Measurements from ENCODE around the gene QRICH1. TPM values are rescaled to one million over a fixed set of nuclear protein-coding genes. Genes with fewer than 3 reads are reported as not detected.
A peak's percentile ranks its signal among the peaks of the same experiment; 100 is the strongest.
"Not testable (repeated sequence)": the region's sequence is repeated elsewhere in the genome, so short reads cannot be mapped to it uniquely, and the experiment has no call there.

QRICH1 gene
- total and polyA plus RNA-seq, 10 of the 15 experiments (the other 5 are each of a cell fraction or from before 2014, with no cell fraction given): 22.2 to 116 (median 81.4) TPM

DNA sequence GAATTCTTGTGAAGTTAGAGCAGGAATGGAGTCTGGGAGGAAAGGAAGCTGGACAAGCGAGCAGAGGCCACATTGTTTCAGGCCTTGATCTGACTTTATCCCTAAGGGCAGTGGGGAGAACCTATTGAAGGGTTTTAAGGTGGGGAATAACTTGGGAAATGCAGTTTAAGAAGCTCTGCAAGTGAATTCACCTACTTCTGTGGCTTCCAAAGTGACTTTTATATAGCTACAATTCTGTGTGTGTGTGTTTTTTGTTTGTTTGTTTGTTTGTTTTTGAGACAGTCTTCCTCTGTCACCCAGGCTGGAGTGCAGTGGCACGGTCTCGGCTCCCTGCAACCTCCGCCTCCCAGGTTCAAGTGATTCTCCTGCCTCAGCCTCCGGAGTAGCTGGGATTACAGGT is 85.2 kb downstream of the QRICH1 start:
- WGBS (ENCODE audit: insufficient coverage, insufficient replicate concordance, low lambda C conversion rate, missing lambda C conversion rate): 91% methylated on average over 5 of the region's 5 CpGs

DNA sequence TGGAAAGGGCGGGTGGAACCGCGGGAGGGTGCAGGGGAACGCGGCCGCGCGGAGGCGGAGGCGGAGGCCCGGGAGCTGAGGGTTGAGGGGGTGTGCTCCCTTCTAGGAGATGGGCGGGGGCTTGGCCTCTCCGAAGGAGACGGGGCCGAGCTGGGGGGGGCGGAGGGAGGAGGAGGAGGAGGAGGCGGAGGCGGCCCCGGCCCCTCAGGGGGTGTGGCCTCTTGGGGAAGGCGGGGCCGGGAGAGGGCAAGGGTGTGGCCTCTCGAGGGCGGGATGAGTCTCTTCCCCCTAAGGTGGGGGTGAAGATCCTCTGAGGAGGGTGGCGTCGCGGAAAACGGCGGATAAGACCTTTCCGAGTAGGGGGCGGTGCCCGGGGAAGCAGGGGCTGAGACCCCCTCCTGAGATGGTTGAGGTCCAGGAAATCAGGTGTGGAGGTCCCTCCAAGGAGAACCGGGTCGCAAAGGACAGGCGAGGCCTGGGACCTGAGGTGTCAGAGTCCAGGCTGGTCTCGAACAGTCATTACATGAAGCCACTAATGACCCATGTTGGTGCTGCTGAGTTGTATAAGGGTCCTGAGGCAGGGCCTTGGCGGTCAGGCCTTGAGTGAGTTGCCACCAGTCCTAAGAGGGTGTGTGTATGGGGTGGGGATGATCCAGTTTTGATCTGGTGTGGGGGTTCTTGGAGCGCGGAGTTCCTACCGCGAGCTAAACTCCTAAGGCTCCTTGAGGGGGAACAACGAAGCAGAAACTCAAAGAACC is 85.9 kb downstream of the QRICH1 start:
- ChIA-PET RAD21 (ENCODE audit: unreplicated experiment) (interaction anchor here (0.6 to 3.7 kb wide), 12 partner anchors 10 to 444 kb away, joined by 3 to 44 read pairs (median 6); partner anchors contain the start of genes DALRD3, IMPDH2, NDUFAF3 and P4HTM), POLR2A (interaction anchor here (0.6 to 4.0 kb wide), 19 partner anchors 10 to 568 kb away, joined by 3 to 69 read pairs (median 5); partner anchors contain the start of genes CCDC51, DALRD3, IMPDH2 and NDUFAF3), SMC1A (ENCODE audit: uncharacterized antibody, unreplicated experiment) (interaction anchor here (1.0 to 4.9 kb wide), 6 partner anchors 11 to 86 kb away, joined by 5 to 57 read pairs (median 6); partner anchors contain the start of genes DALRD3, IMPDH2, NDUFAF3 and P4HTM), CTCF (interaction anchor here (1.0 to 5.5 kb wide), 9 partner anchors 11 to 86 kb away, joined by 3 to 123 read pairs (median 7); partner anchors contain the start of genes DALRD3, IMPDH2, NDUFAF3 and P4HTM)
- FAIRE-seq (peak; percentile 38), DNase-seq (ENCODE audit: low read depth, low spot score) (no peak), ATAC-seq (peak; percentile 82)
- intact Hi-C loops (cut with micrococcal nuclease; ENCODE audit: unreplicated experiment): loop anchor here (1.0 to 2.0 kb wide), 2 partner anchors 13 to 17 kb away; partner anchors contain the start of gene P4HTM
- Histone ChIP-seq H3K4me1 (ENCODE audit: control insufficient read depth, insufficient read depth, low read length) (peaks cover 16% of the 10 kb centered on the region), H3K9me3 (replicated peaks; ENCODE audit: control insufficient read depth, insufficient read depth, low read length) (no peaks in the 10 kb centered on the region), H3K27me3 (replicated peaks in 1 of 2; ENCODE audit: control insufficient read depth in 2 of 2, insufficient read depth in 2 of 2, low read length in 1 of 2) (no peaks in the 10 kb centered on the region), H3K79me2 (ENCODE audit: control insufficient read depth, insufficient read depth, low read length) (peaks cover 30% of the 10 kb centered on the region), H3K4me3 (peak overlapping the region; percentile 83), H3K4me2 (ENCODE audit: control insufficient read depth, insufficient read depth) (peak overlapping the region; percentile 91), H2AFZ (ENCODE audit: control insufficient read depth, low read depth, low read length) (peak overlapping the region; percentile 68), H4K20me1 (ENCODE audit: control insufficient read depth, insufficient read depth) (peaks cover 8% of the 10 kb centered on the region; the same call in 1 of the 2 replicates), H3K9ac (ENCODE audit: control insufficient read depth, insufficient read depth, low read length) (peak overlapping the region; percentile 96), H3K27ac (ENCODE audit: control insufficient read depth, insufficient read depth) (peak overlapping the region; percentile 89), H3K36me3 (ENCODE audit: control insufficient read depth in 2 of 2, insufficient read depth in 2 of 2, low read length in 1 of 2) (peaks cover 5 to 8% of the 10 kb centered on the region in 2 experiments; a peak in 3 of 4 replicates)
- in situ Hi-C loops (cut with MboI): no loop called here
- BruUV-seq (replicated peaks): no TSS peak
- 13% methylated on average over 33 of the region's 41 CpGs for WGBS (ENCODE audit: insufficient coverage, insufficient replicate concordance, low lambda C conversion rate, missing lambda C conversion rate)
- TF ChIP-seq LARP7 (IDR thresholded peaks at IDR 0.05) (0 out of 2 replicates have a peak, but pooled peaks have one; percentile 31), SREBF2 (IDR thresholded peaks at IDR 0.05; ENCODE audit: low read length) (no peak), NR2C1 (IDR thresholded peaks at IDR 0.05) (no peak), EGR1 (IDR thresholded peaks at IDR 0.05; ENCODE audit: borderline replicate concordance in 1 of 2, low read depth in 2 of 2, low read length in 2 of 2) (peak in 1 of 2 experiments; percentile 77; a peak in 2 of 3 replicates), KLF5 (IDR thresholded peaks at IDR 0.05; ENCODE audit: partially characterized antibody) (no peak), SMARCA5 (IDR thresholded peaks at IDR 0.05) (0 out of 2 replicates have a peak, but pooled peaks have one; percentile 0), POLR2AphosphoS5 (IDR thresholded peaks at IDR 0.05; ENCODE audit: low read length) (0 out of 2 replicates have a peak, but pooled peaks have one; percentile 8), NFYA (IDR thresholded peaks at IDR 0.05; ENCODE audit: borderline replicate concordance, low read depth, low read length) (no peak)
- TF ChIP-seq, protein P1, sequence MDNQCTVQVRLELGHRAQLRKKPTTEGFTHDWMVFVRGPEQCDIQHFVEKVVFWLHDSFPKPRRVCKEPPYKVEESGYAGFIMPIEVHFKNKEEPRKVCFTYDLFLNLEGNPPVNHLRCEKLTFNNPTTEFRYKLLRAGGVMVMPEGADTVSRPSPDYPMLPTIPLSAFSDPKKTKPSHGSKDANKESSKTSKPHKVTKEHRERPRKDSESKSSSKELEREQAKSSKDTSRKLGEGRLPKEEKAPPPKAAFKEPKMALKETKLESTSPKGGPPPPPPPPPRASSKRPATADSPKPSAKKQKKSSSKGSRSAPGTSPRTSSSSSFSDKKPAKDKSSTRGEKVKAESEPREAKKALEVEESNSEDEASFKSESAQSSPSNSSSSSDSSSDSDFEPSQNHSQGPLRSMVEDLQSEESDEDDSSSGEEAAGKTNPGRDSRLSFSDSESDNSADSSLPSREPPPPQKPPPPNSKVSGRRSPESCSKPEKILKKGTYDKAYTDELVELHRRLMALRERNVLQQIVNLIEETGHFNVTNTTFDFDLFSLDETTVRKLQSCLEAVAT (IDR thresholded peaks at IDR 0.05): 0 out of 2 replicates have a peak, but pooled peaks have one; percentile 2
- TF ChIP-seq, protein P2, sequence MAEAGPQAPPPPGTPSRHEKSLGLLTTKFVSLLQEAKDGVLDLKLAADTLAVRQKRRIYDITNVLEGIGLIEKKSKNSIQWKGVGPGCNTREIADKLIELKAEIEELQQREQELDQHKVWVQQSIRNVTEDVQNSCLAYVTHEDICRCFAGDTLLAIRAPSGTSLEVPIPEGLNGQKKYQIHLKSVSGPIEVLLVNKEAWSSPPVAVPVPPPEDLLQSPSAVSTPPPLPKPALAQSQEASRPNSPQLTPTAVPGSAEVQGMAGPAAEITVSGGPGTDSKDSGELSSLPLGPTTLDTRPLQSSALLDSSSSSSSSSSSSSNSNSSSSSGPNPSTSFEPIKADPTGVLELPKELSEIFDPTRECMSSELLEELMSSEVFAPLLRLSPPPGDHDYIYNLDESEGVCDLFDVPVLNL (IDR thresholded peaks at IDR 0.05; ENCODE audit: low read depth, low read length): no peak

More for the DNA sequence above, 85.2 kb downstream of the QRICH1 start:
- ChIA-PET SMC1A (ENCODE audit: uncharacterized antibody, unreplicated experiment) (interaction anchor here (2.6 to 4.9 kb wide), 2 partner anchors 10 to 19 kb away, joined by 21 to 57 read pairs; partner anchors contain the start of genes DALRD3 and P4HTM), POLR2A (interaction anchor here (0.6 to 4.0 kb wide), 7 partner anchors 9 to 461 kb away, joined by 3 to 67 read pairs (median 7); partner anchors contain the start of genes DALRD3, IMPDH2, IP6K2 and P4HTM), CTCF (interaction anchor here (0.5 to 5.5 kb wide), 4 partner anchors 11 to 58 kb away, joined by 4 to 123 read pairs (median 44); partner anchors contain the start of genes DALRD3, IMPDH2, NDUFAF3 and P4HTM), RAD21 (ENCODE audit: unreplicated experiment) (interaction anchor here (1.0 to 3.7 kb wide), 4 partner anchors 10 to 85 kb away, joined by 4 to 44 read pairs (median 30); partner anchors contain the start of genes DALRD3, NDUFAF3, P4HTM and QRICH1)
- H4K20me1 ChIP-seq (ENCODE audit: control insufficient read depth, insufficient read depth); intact Hi-C loops (cut with micrococcal nuclease; ENCODE audit: unreplicated experiment); H3K27ac ChIP-seq (ENCODE audit: control insufficient read depth, insufficient read depth); ATAC-seq; H2AFZ ChIP-seq (ENCODE audit: control insufficient read depth, low read depth, low read length); DNase-seq (ENCODE audit: low read depth, low spot score); H3K27me3 ChIP-seq (replicated peaks in 1 of 2; ENCODE audit: control insufficient read depth in 2 of 2, insufficient read depth in 2 of 2, low read length in 1 of 2); FAIRE-seq; H3K9me3 ChIP-seq (replicated peaks; ENCODE audit: control insufficient read depth, insufficient read depth, low read length); in situ Hi-C loops (cut with MboI): not testable (repeated sequence)
- peak overlapping the region; percentile 91 for H3K4me2 ChIP-seq (ENCODE audit: control insufficient read depth, insufficient read depth)
- BruUV-seq (replicated peaks): TSS peak; percentile 58
- TF ChIP-seq POLR2AphosphoS5 (IDR thresholded peaks at IDR 0.05; ENCODE audit: low read length): 0 out of 2 replicates have a peak, but pooled peaks have one; percentile 5
- peaks cover 10 to 11% of the 10 kb centered on the region in 2 experiments for H3K36me3 ChIP-seq (ENCODE audit: control insufficient read depth in 2 of 2, insufficient read depth in 2 of 2, low read length in 1 of 2)
- H3K4me3 ChIP-seq: peak overlapping the region; percentile 83
- H3K9ac ChIP-seq (ENCODE audit: control insufficient read depth, insufficient read depth, low read length): peak overlapping the region; percentile 61
- peaks cover 30% of the 10 kb centered on the region for H3K79me2 ChIP-seq (ENCODE audit: control insufficient read depth, insufficient read depth, low read length)
- peaks cover 16% of the 10 kb centered on the region for H3K4me1 ChIP-seq (ENCODE audit: control insufficient read depth, insufficient read depth, low read length)
